Measurements from ENCODE around the gene NEK8.
"Not testable (repeated sequence)": the region's sequence is repeated elsewhere in the genome, so short reads cannot be mapped to it uniquely, and the experiment has no call there.

NEK8 gene

GRCh38 chr17:28763804-28764266 lies 35.2 kb downstream of the NEK8 start:
- DNase-seq (ENCODE audit: low spot score) = peak; percentile 88

DNA sequence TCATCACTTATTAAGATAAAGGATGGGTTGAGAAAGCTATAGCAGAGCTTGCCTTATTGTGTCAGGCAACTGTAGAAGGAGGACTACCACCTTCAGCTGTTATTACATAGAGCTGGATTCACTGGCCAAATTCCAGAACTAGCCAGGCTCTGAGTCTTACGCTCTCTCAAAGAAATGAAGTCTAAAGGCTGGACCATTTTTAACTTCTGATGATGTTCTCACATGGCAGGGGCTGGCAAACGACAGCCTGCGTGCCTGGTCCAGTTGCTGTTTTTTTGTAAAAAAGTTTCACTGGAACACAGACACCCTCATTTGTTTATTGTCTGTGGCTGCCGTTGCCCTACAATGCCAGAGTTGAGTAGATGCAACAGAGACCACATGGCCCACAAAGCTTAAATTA lies 36.5 kb downstream of the NEK8 start:
- DNase-seq (ENCODE audit: low spot score) = no peak

DNA sequence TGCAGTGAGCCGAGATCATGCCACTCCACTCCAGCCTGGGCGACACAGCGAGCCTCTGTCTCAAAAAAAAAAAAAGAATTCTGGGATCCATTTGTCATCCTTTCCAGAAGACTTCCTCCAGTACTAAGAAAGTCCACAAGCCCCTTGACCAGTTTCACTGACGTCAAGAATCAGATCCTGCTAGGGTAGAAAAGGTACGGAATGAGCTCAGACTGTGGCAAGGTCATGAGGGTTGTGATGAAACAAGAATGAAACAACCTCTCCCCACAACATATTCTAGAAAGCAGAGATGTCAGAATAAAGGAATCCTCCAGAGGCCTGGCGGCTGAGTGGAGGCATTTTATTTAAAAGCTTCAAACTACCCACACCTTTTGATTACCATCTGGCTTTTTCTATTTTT lies 45.1 kb downstream of the NEK8 start:
- no peak for DNase-seq (ENCODE audit: low spot score)

- no peak for DNase-seq (ENCODE audit: low spot score)
Observed at GRCh38 chr17:28774206-28774605, 45.6 kb downstream of the NEK8 start.

DNA sequence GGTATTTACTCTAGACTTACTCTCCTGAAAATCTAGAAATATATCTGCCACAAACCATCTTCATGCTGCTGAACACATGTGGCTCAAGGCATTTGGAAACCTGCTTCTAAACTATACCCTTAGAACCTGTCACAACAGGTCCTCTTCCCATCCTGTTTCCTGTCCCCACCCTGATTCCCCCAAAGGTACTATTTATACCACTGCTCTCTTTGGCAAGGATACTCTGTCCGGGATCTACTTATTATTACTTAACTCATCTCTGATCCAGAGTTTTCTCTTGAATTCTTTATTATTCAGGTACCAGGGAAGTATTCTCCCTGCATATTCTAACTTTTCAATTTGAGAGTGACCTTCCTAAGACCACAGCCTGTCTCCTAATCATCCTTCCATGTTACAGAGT lies 48.6 kb downstream of the NEK8 start:
- no peak for DNase-seq (ENCODE audit: low spot score)

- not testable (repeated sequence) for DNase-seq (ENCODE audit: low spot score)
Observed at GRCh38 chr17:28779601-28780000, 51.0 kb downstream of the NEK8 start.

- no peak for DNase-seq (ENCODE audit: low spot score)
Observed at GRCh38 chr17:28783161-28783560, 54.6 kb downstream of the NEK8 start.

GRCh38 chr17:28788100-28788499 lies 59.5 kb downstream of the NEK8 start:
- DNase-seq (ENCODE audit: low spot score) = no peak

Data from hematopoietic multipotent progenitor cell treated with erythropoietin and hydrocortisone succinate and interleukin-3 and kit ligand, for 17 days (in vitro differentiated cells).